HG02759 (cell line): ENCODE measurements around the gene PLEKHM2.

Experiments
- ATAC-seq: cut with Tn5 transposase; IDR thresholded peaks from one replicate; pipeline ENCODE4 v1.9.1; 2021; ENCODE audit warnings: mild to moderate bottlenecking, moderate library complexity; ENCODE audit not compliant: unreplicated experiment

PLEKHM2 gene

DNA sequence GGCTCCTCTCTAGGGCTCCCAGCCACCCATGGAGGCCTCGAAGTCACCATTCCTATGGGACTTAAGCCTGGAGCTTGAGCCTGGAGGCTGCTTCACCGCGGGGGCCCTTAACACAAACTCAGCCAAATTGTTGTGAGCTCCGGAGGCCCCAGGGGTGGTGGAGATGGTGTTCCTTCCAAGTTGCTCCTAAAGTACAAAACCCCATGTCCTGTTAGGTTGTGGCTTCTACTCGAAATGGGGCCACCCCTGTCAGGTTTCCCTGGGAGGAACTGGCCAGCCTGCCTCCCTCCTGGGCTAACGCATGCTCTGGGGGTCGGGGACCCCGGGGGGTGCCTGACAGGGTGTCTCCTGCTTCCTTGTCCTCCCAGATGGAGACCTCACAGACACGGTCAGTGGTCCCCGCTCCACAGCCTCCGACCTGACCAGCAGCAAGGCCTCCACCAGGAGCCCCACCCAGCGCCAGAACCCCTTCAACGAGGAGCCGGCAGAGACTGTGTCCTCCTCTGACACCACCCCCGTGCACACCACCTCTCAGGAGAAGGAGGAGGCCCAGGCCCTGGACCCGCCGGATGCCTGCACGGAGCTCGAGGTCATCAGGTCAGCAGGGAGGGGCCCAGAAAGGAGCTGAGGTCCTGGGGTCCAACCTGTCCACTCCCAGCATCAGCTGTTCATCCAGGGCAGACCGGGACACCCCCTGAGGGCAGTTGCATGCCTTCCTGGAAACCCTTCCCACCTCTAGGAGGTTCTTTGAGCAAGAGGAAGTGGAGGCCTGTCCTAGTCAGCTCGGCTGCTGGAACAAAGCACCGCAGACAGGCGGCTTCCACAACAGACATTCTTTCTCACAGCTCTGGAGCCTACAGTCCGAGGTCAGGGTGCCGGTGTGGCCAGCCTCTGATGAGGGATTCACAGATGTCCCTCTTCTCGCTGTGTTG, 41.1 kb downstream of the PLEKHM2 start:
- no peak for ATAC-seq

DNA sequence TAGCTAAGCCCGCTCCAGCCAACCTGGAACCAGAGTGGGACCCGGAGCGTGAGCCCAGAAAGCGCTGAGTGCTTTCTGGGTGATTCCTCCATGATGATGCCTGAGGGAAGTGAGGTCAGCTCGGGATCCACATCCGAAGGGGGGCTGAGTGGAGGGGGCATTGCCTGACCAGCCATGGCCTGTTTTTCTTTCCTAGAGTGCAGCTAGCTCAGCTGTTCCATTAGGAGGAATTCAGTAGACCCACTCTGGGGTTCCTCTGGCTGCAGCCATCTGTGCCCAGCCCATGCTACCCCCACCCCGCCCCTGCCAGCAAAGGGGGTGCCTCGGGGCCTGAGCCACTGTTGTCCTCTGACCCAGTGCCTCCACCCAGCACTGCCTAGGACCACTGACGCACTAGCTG, 42.4 kb downstream of the PLEKHM2 start:
- ATAC-seq: no peak

DNA sequence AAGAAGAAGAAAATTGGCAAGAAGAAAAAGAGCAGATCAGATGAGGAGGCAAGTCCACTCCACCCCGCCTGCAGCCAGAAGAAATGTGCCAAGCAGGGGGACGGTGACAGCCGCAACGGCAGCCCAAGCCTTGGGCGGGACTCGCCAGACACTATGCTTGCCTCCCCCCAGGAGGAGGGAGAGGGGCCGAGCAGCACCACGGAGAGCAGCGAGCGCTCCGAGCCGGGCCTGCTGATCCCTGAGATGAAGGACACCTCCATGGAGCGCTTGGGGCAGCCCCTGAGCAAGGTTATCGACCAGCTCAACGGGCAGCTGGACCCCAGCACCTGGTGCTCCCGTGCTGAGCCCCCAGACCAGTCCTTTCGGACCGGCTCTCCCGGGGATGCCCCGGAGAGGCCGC, 42.9 kb downstream of the PLEKHM2 start:
- ATAC-seq: no peak

DNA sequence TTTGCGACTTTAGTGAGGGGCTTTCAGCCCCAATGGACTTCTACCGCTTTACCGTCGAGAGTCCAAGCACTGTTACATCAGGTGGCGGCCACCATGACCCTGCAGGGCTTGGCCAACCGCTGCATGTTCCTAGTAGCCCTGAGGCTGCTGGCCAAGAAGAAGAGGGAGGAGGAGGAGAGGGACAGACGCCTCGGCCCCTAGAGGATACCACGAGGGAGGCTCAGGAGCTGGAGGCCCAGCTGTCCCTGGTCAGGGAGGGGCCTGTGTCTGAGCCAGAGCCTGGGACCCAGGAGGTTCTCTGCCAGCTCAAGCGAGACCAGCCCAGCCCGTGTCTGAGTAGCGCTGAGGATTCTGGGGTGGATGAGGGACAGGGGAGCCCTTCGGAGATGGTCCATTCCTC, 43.3 kb downstream of the PLEKHM2 start:
- ATAC-seq: no peak

DNA sequence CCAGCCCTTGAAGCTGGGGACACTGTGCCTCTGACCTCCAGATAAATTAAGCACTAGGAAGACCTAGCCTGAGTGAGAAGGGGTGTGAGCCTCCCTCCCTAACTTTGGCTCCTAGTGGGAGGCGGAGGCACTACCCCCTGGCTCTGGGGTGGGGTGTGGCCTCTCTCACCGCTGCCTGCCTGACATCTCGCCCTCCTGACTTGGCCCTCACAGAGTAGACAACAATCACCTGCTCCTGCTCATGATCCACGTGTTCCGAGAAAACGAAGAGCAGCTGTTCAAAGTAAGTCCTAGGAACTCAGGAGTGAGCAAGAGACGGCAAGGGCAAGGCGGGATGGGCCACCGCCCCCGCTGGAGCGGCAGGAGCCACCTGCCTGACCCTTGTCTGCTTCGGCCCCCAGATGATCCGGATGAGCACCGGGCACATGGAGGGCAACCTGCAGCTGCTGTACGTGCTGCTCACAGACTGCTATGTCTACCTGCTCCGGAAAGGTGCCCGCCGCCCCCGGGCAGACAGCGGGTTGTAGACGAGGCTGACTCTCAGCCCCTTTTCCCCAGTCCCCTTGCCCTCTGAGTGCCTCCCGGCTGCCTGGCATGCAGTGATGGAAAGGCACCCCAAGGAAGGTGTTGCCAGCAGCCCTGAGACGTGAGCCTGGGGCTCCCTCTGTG, 43.9 kb downstream of the PLEKHM2 start:
- ATAC-seq: no peak

DNA sequence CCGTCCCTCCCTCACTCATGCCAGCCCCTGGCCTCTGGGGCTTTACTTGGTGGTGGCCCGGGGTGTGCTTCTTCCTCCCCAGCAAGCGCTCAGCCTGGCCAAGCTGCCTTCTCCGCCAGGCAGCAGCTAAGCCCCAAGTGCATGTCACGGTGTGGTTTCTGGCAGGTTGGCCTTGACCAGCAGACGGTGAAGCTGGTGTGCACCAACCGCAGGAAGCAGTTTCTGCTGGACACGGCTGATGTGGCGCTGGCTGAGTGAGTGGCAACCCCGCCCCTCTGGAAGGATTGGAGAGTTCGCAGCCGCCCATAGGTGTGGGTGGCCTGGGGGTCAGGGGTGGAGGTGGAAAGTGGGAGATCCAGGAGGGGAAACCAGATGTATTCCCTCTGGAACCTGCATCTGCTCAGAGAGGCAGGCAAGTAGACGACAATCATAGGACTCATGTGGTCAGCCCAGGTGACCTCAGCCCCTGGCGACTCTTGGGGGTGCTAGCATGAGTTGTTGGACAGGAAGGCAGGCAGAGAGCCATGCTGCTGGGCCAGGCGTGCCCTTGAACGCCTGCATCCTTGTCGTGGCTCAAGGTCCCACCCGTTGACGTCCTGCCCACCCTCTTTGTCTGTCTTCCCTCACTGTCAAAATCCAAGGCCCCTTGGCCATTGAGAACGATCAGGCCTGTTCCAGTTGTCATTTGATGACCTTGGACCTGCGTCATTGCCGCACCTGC, 45.0 kb downstream of the PLEKHM2 start:
- ATAC-seq: no peak

DNA sequence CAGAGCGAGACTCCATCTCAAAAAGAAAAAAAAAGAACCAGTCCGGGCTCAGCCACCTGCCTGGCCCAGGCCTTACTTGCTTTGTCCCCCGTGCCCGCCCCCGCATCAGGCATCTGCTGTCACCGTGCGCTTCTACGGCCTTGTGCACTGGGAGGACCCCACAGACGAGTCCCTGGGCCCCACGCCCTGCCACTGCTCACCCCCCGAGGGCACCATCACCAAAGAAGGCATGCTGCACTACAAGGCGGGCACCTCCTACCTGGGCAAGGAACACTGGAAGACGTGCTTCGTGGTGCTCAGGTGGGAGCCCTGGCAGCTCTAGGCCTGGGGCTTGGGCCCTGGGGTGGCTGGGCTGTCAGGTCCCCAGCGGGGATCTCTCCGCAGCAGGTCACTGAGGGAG, 46.3 kb downstream of the PLEKHM2 start:
- ATAC-seq: no peak

DNA sequence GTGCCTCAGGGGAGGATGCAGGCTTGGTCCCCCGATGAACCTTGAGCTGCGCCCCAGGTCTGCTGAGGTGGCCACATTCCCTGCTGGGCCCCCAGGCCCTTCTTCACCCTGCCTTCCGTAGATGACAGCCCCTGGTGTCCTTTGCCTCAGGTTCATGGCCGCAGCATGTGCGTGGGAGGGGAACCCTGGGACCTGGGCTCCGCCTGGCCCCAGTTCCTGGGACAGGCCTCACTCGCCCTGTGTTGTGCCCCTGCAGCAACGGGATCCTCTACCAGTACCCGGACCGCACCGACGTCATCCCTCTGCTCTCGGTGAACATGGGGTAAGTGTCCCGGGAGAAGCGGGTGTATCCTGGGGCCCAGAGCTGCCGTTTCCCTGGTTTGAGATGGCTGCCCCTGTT, 46.8 kb downstream of the PLEKHM2 start:
- ATAC-seq: no peak

DNA sequence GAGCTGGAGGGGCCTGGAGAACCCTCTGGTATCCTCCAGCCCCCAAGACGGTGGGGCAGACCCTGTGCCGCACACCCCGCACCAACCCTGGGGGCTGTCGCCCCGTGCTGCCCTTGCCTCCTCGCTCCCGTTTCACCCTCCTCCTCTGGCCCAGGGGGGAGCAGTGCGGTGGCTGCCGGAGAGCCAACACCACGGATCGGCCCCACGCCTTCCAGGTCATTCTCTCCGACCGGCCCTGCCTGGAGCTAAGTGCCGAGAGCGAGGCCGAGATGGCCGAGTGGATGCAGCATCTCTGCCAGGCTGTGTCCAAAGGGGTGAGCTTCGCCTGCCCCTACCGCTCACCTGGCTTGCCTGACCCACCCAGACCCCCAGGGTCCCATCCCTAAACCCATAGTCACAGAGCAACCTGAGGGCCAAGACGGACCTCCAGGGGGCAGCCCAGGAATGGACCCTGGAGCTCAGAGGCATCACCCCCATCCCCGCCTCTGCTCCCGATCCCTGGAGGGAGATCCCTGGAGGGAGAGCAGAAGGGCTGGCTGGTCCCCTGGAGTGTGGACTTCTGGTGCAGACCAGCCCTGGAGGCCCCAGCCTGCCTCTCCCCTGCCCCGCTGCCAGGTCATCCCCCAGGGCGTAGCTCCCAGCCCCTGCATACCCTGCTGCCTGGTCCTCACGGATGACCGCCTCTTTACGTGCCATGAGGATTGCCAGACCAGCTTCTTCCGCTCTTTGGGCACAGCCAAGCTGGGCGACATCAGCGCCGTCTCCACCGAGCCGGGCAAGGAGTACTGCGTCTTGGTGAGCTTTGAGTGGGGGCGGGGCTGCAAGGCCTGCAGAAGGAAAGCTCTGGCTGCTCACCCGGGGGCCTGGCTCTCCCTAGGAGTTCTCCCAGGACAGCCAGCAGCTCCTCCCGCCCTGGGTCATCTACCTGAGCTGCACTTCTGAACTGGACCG, 47.9 kb downstream of the PLEKHM2 start:
- no peak for ATAC-seq

DNA sequence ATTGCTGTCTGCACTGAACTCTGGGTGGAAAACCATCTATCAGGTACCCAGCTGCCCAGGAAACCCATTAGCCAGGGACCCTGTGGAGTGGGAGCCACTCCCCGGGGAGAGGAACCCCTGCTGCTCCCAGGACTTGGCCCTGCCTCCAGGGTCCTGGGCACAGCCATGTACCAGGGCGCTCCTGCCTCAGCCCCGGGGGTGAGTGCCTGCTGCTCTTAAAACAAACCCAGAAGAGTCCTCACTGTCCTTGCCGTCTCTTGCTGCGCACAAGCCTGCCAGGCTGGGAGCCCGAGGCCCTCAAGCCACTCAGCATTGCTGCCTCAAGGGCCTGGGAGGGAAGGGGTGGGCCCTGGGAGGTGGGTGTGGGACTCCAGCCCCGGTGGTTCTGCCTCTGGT, 48.6 kb downstream of the PLEKHM2 start:
- no peak for ATAC-seq

DNA sequence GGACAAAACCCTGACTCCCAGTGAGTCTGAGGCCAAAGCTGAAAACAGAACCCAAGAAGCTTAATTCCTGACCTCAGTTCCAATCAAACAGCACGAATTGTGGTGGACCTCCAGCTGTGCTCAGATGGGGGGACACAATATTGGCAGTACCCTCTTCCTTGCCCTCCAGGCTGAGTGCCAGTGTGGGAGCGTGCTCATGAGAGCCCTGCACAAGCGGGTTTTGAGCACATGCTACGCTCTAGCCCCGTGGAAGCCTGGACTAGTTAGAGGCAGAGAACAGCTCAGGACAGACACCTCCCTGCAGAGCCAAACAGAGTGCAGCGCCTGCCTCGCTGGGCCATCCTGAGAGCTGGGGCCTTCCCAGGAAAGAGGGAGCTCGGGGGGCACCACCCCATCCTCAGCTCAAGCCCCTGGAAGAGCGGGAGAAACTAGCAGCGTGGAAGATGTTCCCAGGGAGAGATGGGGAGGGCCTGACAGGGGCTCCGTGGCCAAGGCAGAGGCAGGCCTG, 49.2 kb downstream of the PLEKHM2 start:
- no peak for ATAC-seq

DNA sequence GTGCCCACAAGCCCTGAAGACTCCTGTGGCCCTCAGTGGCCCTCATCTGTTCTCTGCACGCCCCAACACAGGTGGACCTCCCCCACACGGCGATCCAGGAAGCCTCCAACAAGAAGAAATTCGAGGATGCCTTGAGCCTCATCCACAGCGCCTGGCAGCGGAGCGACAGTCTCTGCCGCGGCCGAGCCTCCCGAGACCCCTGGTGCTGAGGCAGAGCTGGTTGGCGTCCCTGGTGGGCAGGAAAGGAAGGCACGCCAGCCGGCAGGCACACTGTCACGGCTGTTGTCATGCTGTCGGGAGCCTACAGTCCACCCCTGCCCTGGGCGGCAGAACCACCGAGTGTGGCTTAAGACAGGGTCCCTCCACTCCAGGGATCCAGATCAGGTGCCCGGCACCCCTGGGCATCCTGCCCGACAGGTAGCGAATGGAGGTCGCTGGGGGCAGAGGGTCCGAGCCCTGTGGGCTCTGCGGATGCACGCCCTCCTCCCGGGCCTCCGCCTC, 49.7 kb downstream of the PLEKHM2 start:
- ATAC-seq: no peak

DNA sequence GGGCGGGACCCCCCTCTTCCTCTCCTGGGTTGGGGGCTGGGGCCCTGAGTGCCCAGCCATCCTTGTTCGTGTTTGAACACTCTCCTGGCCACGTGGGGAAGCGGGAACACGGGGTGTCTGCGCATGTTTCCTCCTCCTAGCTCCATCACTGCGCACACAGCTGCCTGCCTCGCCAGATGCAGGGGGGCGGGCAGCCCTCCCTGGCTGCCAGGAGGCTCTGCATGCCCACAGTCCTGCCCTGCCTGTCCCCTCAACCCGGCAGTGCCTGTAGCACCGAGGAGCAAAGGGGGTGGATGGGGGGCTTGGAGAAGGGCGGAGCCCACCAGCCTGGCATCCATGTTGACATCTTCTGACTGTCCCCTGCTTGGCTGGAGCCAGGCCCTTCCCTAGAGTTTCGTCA, 50.2 kb downstream of the PLEKHM2 start:
- ATAC-seq: no peak

DNA sequence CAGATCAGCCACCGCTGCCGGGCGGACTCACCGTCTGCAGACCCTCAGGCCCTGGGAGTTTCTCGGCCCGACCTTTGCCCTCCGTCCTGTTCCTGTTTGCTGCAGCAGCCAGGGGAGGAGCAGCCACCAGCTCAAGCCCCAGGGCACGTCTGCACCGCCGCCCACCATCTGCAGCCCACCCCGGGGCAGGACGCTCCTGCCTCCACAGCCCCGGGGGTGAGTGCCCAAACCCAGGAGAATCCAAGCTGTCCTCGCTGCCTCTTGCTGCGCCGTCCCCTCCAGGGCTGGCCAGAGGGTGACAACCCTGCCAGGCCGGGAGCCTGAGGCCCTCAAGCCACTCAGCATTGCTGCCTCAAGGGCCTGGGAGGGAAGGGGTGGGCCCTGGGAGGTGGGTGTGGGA, 50.8 kb downstream of the PLEKHM2 start:
- no peak for ATAC-seq

DNA sequence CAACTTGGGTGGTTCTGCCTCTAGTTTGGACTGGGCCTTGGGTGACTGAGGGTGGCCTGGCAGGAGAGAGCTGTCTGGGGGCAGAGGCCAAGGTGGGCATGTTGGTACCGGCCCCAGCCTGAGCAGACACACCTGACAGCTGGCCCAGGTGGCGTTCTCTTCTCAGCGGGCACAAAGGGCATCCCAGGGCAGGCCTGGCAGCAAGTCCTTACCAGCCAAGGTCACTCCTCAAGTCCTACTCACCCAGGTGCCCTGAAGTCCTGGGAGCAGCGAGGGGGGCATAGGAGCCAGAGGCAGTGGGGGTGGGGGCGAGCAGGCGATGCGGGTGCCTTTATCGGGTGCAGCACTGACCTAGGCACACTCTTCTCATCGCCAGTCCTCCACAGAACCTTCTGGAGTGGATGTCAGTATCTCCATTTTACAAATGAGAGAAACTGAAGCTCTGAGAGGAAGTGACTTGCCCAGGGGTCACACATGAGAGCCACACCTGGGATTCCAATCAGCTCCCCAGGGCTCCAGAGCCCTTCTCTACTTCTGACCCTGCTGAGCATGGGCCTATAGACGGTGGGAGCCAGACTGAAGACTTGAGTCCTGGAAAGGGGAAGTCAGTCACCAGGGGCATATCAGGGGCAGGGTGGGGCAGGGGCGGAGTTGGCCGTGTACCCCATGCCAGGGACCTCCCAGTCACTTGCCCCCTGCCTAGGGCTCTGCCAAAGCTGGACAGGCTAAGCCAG, 51.4 kb downstream of the PLEKHM2 start:
- ATAC-seq: no peak

DNA sequence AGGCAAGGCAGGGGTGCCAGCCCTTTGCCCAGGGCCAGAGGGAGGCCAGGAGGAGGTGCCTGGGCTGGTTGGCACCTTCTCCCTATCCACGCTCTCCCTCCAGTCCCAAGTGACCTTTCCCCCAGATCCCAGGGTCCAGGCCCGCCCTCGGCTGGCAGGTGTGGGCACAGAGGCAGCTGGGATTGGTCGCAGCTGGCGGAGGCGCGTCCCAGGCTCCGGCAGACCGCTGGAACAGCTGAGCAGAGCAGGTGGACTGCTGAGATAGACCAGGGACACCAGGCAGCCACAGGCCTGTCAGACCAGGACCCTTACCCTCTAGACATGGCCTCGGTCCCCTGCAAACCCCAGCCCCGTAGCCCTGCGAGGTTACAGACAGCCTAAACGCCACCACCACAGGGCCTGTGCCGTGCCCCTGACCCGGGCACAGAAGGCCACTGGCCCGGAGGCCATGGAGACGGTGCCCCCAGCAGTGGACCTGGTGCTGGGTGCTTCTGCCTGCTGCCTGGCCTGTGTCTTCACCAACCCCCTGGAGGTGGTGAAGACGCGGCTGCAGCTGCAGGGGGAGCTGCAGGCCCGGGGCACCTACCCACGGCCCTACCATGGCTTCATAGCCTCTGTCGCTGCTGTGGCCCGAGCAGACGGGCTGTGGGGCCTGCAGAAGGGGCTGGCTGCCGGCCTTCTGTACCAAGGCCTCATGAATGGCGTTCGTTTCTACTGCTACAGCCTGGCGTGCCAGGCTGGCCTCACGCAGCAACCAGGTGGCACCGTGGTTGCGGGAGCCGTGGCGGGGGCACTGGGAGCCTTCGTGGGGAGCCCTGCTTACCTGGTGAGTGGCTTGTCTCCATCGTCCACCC, 52.1 kb downstream of the PLEKHM2 start, which contains the start of gene SLC25A34:
Gene SLC25A34 (plus strand): TSS at position 221 of the 854 bp plus-strand sequence. CDS start 228 bp downstream, at position 449.
- ATAC-seq: no peak

DNA sequence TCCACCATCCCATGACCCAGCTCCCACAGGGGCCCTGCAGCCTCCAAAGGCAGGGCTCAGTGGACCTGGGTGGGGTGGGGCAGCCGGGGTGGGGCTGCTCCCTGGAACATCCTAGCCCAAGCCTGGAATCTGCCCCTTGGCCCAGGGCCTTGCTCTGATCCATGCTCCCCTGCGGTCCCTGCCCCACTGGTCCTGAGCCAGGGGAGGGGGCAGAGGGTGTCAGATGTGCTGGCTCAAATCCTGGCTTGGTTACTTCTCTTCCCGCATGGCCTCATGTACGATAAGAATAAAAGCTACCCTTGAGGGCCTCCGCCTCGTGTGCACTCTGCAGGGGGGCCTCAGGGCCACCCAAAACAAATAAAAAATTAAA, 52.8 kb downstream of the PLEKHM2 start:
- ATAC-seq: no peak
